ENCODE measurements around the gene GBF1.
"Not testable (repeated sequence)": the region's sequence is repeated elsewhere in the genome, so short reads cannot be mapped to it uniquely, and the experiment has no call there.

The GBF1 gene

GRCh38 chr10:102299873-102300272, 54.5 kb downstream of the GBF1 start:
- Histone ChIP-seq H3K14ac (ENCODE audit: low read length) (no peak overlapping the region), H2BK120ac (ENCODE audit: low read depth, low read length) (no peak overlapping the region), H2BK15ac (ENCODE audit: low read length) (no peak overlapping the region), H3K9ac (ENCODE audit: low read depth, low read length, poor library complexity) (no peak overlapping the region), H2AK5ac (ENCODE audit: low read depth, low read length) (no peak overlapping the region), H3K23ac (ENCODE audit: low read depth, low read length, poor library complexity) (no peak overlapping the region), H3K36me3 (replicated peaks in 1 of 2; ENCODE audit: control insufficient read depth in 2 of 2, insufficient read depth in 2 of 2, low read length in 2 of 2) (no peaks in the 10 kb centered on the region), H2BK5ac (ENCODE audit: low read length) (no peak overlapping the region), H3K27me3 (ENCODE audit: control insufficient read depth in 3 of 3, insufficient read depth in 3 of 3, low read depth in 1 of 3, low read length in 3 of 3) (no peaks in the 10 kb centered on the region), H3K4me2 (ENCODE audit: insufficient read depth, low read length, poor library complexity, severe bottlenecking) (no peak overlapping the region), H3K27ac (replicated peaks; ENCODE audit: low read length) (no peak overlapping the region), H3K4me3 (ENCODE audit: low read length in 2 of 2) (no peak overlapping the region), H3K18ac (ENCODE audit: low read length) (no peak overlapping the region), H3K4ac (ENCODE audit: low read length) (no peak overlapping the region), H4K8ac (ENCODE audit: low read depth, low read length) (no peak overlapping the region), H4K91ac (ENCODE audit: low read depth, low read length, poor library complexity) (no peak overlapping the region), H3K4me1 (ENCODE audit: control insufficient read depth in 2 of 2, insufficient read depth in 1 of 2, low read depth in 1 of 2, low read length in 2 of 2) (peaks cover 0 to 4% of the 10 kb centered on the region in 2 donors), H2AFZ (ENCODE audit: low read length) (no peak overlapping the region), H3K79me1 (ENCODE audit: low read depth, low read length) (peaks cover 2% of the 10 kb centered on the region), H3K9me3 (replicated peaks in 1 of 2; ENCODE audit: control insufficient read depth in 2 of 2, insufficient read depth in 1 of 2, low read depth in 1 of 2, low read length in 2 of 2) (peaks cover 2 to 4% of the 10 kb centered on the region in 2 donors), H2BK12ac (ENCODE audit: low read length) (no peak overlapping the region)
- no peak for DNase-seq (ENCODE audit: low spot score)

- no CpG with 5 or more reads among the region's 4 CpGs for WGBS, 2 donors (ENCODE audit: extremely low coverage in 2 of 2, insufficient read length in 2 of 2, insufficient replicate concordance in 1 of 2)
- H3K27ac ChIP-seq (replicated peaks; ENCODE audit: low read length): no peak overlapping the region
- H3K9ac ChIP-seq (ENCODE audit: low read depth, low read length, poor library complexity): no peak overlapping the region
Observed at GRCh38 chr10:102300278-102300843, 55.0 kb downstream of the GBF1 start.

GRCh38 chr10:102300912-102301311, 55.6 kb downstream of the GBF1 start:
- H2BK12ac ChIP-seq (ENCODE audit: low read length); DNase-seq (ENCODE audit: low spot score); H4K8ac ChIP-seq (ENCODE audit: low read depth, low read length); H3K18ac ChIP-seq (ENCODE audit: low read length); H3K4ac ChIP-seq (ENCODE audit: low read length); H3K4me1 ChIP-seq (ENCODE audit: control insufficient read depth in 2 of 2, insufficient read depth in 1 of 2, low read depth in 1 of 2, low read length in 2 of 2); H2AFZ ChIP-seq (ENCODE audit: low read length); H2BK5ac ChIP-seq (ENCODE audit: low read length); H2BK15ac ChIP-seq (ENCODE audit: low read length); H3K36me3 ChIP-seq (replicated peaks in 1 of 2; ENCODE audit: control insufficient read depth in 2 of 2, insufficient read depth in 2 of 2, low read length in 2 of 2); H3K4me2 ChIP-seq (ENCODE audit: insufficient read depth, low read length, poor library complexity, severe bottlenecking); H3K9ac ChIP-seq (ENCODE audit: low read depth, low read length, poor library complexity); H3K23ac ChIP-seq (ENCODE audit: low read depth, low read length, poor library complexity); H3K4me3 ChIP-seq (ENCODE audit: low read length in 2 of 2); H2AK5ac ChIP-seq (ENCODE audit: low read depth, low read length); H2BK120ac ChIP-seq (ENCODE audit: low read depth, low read length); H3K9me3 ChIP-seq (replicated peaks in 1 of 2; ENCODE audit: control insufficient read depth in 2 of 2, insufficient read depth in 1 of 2, low read depth in 1 of 2, low read length in 2 of 2); H3K14ac ChIP-seq (ENCODE audit: low read length); H3K79me1 ChIP-seq (ENCODE audit: low read depth, low read length); H3K27me3 ChIP-seq (ENCODE audit: control insufficient read depth in 3 of 3, insufficient read depth in 3 of 3, low read depth in 1 of 3, low read length in 3 of 3); H4K91ac ChIP-seq (ENCODE audit: low read depth, low read length, poor library complexity); H3K27ac ChIP-seq (replicated peaks; ENCODE audit: low read length): not testable (repeated sequence)
- no CpG with 5 or more reads among the region's 3 CpGs for WGBS, 2 donors (ENCODE audit: extremely low coverage in 2 of 2, insufficient read length in 2 of 2, insufficient replicate concordance in 1 of 2)

More at GRCh38 chr10:102300278-102300843, 55.0 kb downstream of the GBF1 start:
- Histone ChIP-seq H2AK5ac (ENCODE audit: low read depth, low read length) (no peak overlapping the region), H2BK15ac (ENCODE audit: low read length) (no peak overlapping the region), H3K4me3 (ENCODE audit: low read length in 2 of 2) (no peak overlapping the region), H3K4me1 (ENCODE audit: control insufficient read depth in 2 of 2, insufficient read depth in 1 of 2, low read depth in 1 of 2, low read length in 2 of 2) (peaks cover 0 to 4% of the 10 kb centered on the region in 2 donors), H3K18ac (ENCODE audit: low read length) (no peak overlapping the region), H3K36me3 (replicated peaks in 1 of 2; ENCODE audit: control insufficient read depth in 2 of 2, insufficient read depth in 2 of 2, low read length in 2 of 2) (no peaks in the 10 kb centered on the region), H3K14ac (ENCODE audit: low read length) (no peak overlapping the region), H3K9me3 (replicated peaks in 1 of 2; ENCODE audit: control insufficient read depth in 2 of 2, insufficient read depth in 1 of 2, low read depth in 1 of 2, low read length in 2 of 2) (peaks cover 2 to 4% of the 10 kb centered on the region in 2 donors), H3K79me1 (ENCODE audit: low read depth, low read length) (peaks cover 2% of the 10 kb centered on the region), H2BK12ac (ENCODE audit: low read length) (no peak overlapping the region), H3K4me2 (ENCODE audit: insufficient read depth, low read length, poor library complexity, severe bottlenecking) (no peak overlapping the region), H2AFZ (ENCODE audit: low read length) (no peak overlapping the region), H3K23ac (ENCODE audit: low read depth, low read length, poor library complexity) (no peak overlapping the region), H2BK5ac (ENCODE audit: low read length) (no peak overlapping the region), H2BK120ac (ENCODE audit: low read depth, low read length) (no peak overlapping the region), H3K4ac (ENCODE audit: low read length) (no peak overlapping the region), H3K27me3 (ENCODE audit: control insufficient read depth in 3 of 3, insufficient read depth in 3 of 3, low read depth in 1 of 3, low read length in 3 of 3) (no peaks in the 10 kb centered on the region), H4K8ac (ENCODE audit: low read depth, low read length) (no peak overlapping the region), H4K91ac (ENCODE audit: low read depth, low read length, poor library complexity) (no peak overlapping the region)
- DNase-seq (ENCODE audit: low spot score): no peak

- not testable (repeated sequence) for H3K36me3 ChIP-seq (replicated peaks in 1 of 2; ENCODE audit: control insufficient read depth in 2 of 2, insufficient read depth in 2 of 2, low read length in 2 of 2); H3K79me1 ChIP-seq (ENCODE audit: low read depth, low read length); H2AFZ ChIP-seq (ENCODE audit: low read length); H4K91ac ChIP-seq (ENCODE audit: low read depth, low read length, poor library complexity); H2BK120ac ChIP-seq (ENCODE audit: low read depth, low read length); H2AK5ac ChIP-seq (ENCODE audit: low read depth, low read length); H3K23ac ChIP-seq (ENCODE audit: low read depth, low read length, poor library complexity); H2BK5ac ChIP-seq (ENCODE audit: low read length); H3K4me3 ChIP-seq (ENCODE audit: low read length in 2 of 2); H2BK15ac ChIP-seq (ENCODE audit: low read length); H3K27ac ChIP-seq (replicated peaks; ENCODE audit: low read length); H3K9ac ChIP-seq (ENCODE audit: low read depth, low read length, poor library complexity); H3K4me1 ChIP-seq (ENCODE audit: control insufficient read depth in 2 of 2, insufficient read depth in 1 of 2, low read depth in 1 of 2, low read length in 2 of 2); H3K27me3 ChIP-seq (ENCODE audit: control insufficient read depth in 3 of 3, insufficient read depth in 3 of 3, low read depth in 1 of 3, low read length in 3 of 3); H3K9me3 ChIP-seq (replicated peaks in 1 of 2; ENCODE audit: control insufficient read depth in 2 of 2, insufficient read depth in 1 of 2, low read depth in 1 of 2, low read length in 2 of 2); H3K14ac ChIP-seq (ENCODE audit: low read length); H3K4me2 ChIP-seq (ENCODE audit: insufficient read depth, low read length, poor library complexity, severe bottlenecking); DNase-seq (ENCODE audit: low spot score); H3K4ac ChIP-seq (ENCODE audit: low read length); H2BK12ac ChIP-seq (ENCODE audit: low read length); H4K8ac ChIP-seq (ENCODE audit: low read depth, low read length); H3K18ac ChIP-seq (ENCODE audit: low read length)
- no CpG with 5 or more reads among the region's 25 CpGs for WGBS, 2 donors (ENCODE audit: extremely low coverage in 2 of 2, insufficient read length in 2 of 2, insufficient replicate concordance in 1 of 2)
Observed at GRCh38 chr10:102301332-102301731, 56.0 kb downstream of the GBF1 start.
